Activated naive CD4-positive, alpha-beta T cell treated with anti-CD3 and anti-CD28 coated beads, Interleukin-2, amount 50 U/mL, for 24 hours (primary cell): Measurements from ENCODE around the gene UBTD2.
"Not testable (repeated sequence)": the region's sequence is repeated elsewhere in the genome, so short reads cannot be mapped to it uniquely, and the experiment has no call there.

Experiments
- H3K27ac Mint-ChIP-seq: one replicate; pipeline ENCODE4 v1.8.0; 2021; ENCODE audit warnings: mild to moderate bottlenecking, mixed read lengths
- H3K27me3 Mint-ChIP-seq: one replicate; pipeline ENCODE4 v1.8.0; 2021; ENCODE audit warnings: mixed read lengths
- H3K36me3 Mint-ChIP-seq: one replicate; pipeline ENCODE4 v1.8.0; 2021; ENCODE audit warnings: mixed read lengths
- H3K4me1 Mint-ChIP-seq: one replicate; pipeline ENCODE4 v1.8.0; 2021; ENCODE audit warnings: mixed read lengths
- H3K4me3 Mint-ChIP-seq: one replicate; pipeline ENCODE4 v1.8.0; 2021; ENCODE audit warnings: mild to moderate bottlenecking, mixed read lengths
- H3K9me3 Mint-ChIP-seq: one replicate; pipeline ENCODE4 v1.8.0; 2021; ENCODE audit warnings: mixed read lengths

UBTD2 gene

GRCh38 chr5:172197775-172198174 lies 85.8 kb downstream of the UBTD2 start:
- not testable (repeated sequence) for H3K4me3 Mint-ChIP-seq, H3K36me3 Mint-ChIP-seq, H3K4me1 Mint-ChIP-seq, H3K27me3 Mint-ChIP-seq, H3K27ac Mint-ChIP-seq, H3K9me3 Mint-ChIP-seq

GRCh38 chr5:172194985-172195774 lies 88.4 kb downstream of the UBTD2 start:
- Mint-ChIP-seq H3K4me1 (no peaks in the 10 kb centered on the region), H3K9me3 (no peaks in the 10 kb centered on the region), H3K27me3 (no peaks in the 10 kb centered on the region), H3K4me3 (no peak overlapping the region), H3K27ac (no peak overlapping the region), H3K36me3 (no peaks in the 10 kb centered on the region)

- H3K27ac Mint-ChIP-seq = no peak within 1 kb of the TSS
- H3K4me1 Mint-ChIP-seq = no peaks in the 10 kb centered on the region
- no peaks in the 10 kb centered on the region for H3K9me3 Mint-ChIP-seq
- H3K27me3 Mint-ChIP-seq = no peaks in the 10 kb centered on the region
- no peaks in the 10 kb centered on the region for H3K36me3 Mint-ChIP-seq
- no peak within 1 kb of the TSS for H3K4me3 Mint-ChIP-seq
Observed at GRCh38 chr5:172193872-172194271, 89.7 kb downstream of the UBTD2 start, which contains the start of gene EFCAB9. TSS of gene EFCAB9 (plus strand) at chr5:172194172. CDS start at chr5:172194173, 1 bp downstream.

GRCh38 chr5:172189693-172190296 lies 93.8 kb downstream of the UBTD2 start:
- no peak overlapping the region for H3K4me3 Mint-ChIP-seq
- H3K4me1 Mint-ChIP-seq = peaks cover 21% of the 10 kb centered on the region
- no peak overlapping the region for H3K27ac Mint-ChIP-seq
- H3K27me3 Mint-ChIP-seq = no peaks in the 10 kb centered on the region
- H3K36me3 Mint-ChIP-seq = no peaks in the 10 kb centered on the region
- no peaks in the 10 kb centered on the region for H3K9me3 Mint-ChIP-seq

- peaks cover 28% of the 10 kb centered on the region for H3K4me1 Mint-ChIP-seq
- no peaks in the 10 kb centered on the region for H3K27me3 Mint-ChIP-seq
- H3K9me3 Mint-ChIP-seq = no peaks in the 10 kb centered on the region
- H3K36me3 Mint-ChIP-seq = no peaks in the 10 kb centered on the region
- peak overlapping the region; percentile 79 for H3K4me3 Mint-ChIP-seq
- H3K27ac Mint-ChIP-seq = no peak overlapping the region
Observed at GRCh38 chr5:172188893-172189692, 94.5 kb downstream of the UBTD2 start.

- Mint-ChIP-seq H3K9me3 (no peaks in the 10 kb centered on the region), H3K4me1 (peaks cover 33% of the 10 kb centered on the region), H3K27me3 (no peaks in the 10 kb centered on the region), H3K36me3 (peaks cover under 1% of the 10 kb centered on the region), H3K27ac (peak within 1 kb of the TSS; percentile 98), H3K4me3 (peak within 1 kb of the TSS; percentile 96)
Observed at GRCh38 chr5:172188033-172188892, 95.3 kb downstream of the UBTD2 start, which contains the start of gene STK10. TSS of gene STK10 (minus strand) at chr5:172188224. CDS start at chr5:172188042, 182 bp downstream.

GRCh38 chr5:172187118-172188032 lies 96.2 kb downstream of the UBTD2 start:
- Mint-ChIP-seq H3K27me3 (no peaks in the 10 kb centered on the region), H3K36me3 (peaks cover 2% of the 10 kb centered on the region), H3K27ac (peak overlapping the region; percentile 98), H3K4me1 (peaks cover 41% of the 10 kb centered on the region), H3K9me3 (no peaks in the 10 kb centered on the region), H3K4me3 (peak overlapping the region; percentile 96)

- H3K27ac Mint-ChIP-seq = peak overlapping the region; percentile 98
- peak overlapping the region; percentile 96 for H3K4me3 Mint-ChIP-seq
- H3K9me3 Mint-ChIP-seq = no peaks in the 10 kb centered on the region
- no peaks in the 10 kb centered on the region for H3K27me3 Mint-ChIP-seq
- peaks cover 43% of the 10 kb centered on the region for H3K4me1 Mint-ChIP-seq
- peaks cover 2% of the 10 kb centered on the region for H3K36me3 Mint-ChIP-seq
Observed at GRCh38 chr5:172186114-172186695, 97.4 kb downstream of the UBTD2 start.

GRCh38 chr5:172185096-172185461 lies 98.5 kb downstream of the UBTD2 start:
- H3K27me3 Mint-ChIP-seq = no peaks in the 10 kb centered on the region
- H3K4me3 Mint-ChIP-seq = peak overlapping the region; percentile 96
- peaks cover 6% of the 10 kb centered on the region for H3K36me3 Mint-ChIP-seq
- no peaks in the 10 kb centered on the region for H3K9me3 Mint-ChIP-seq
- H3K27ac Mint-ChIP-seq = peak overlapping the region; percentile 98
- H3K4me1 Mint-ChIP-seq = peaks cover 51% of the 10 kb centered on the region

- H3K36me3 Mint-ChIP-seq = peaks cover 6% of the 10 kb centered on the region
- peaks cover 63% of the 10 kb centered on the region for H3K4me1 Mint-ChIP-seq
- no peak overlapping the region for H3K27ac Mint-ChIP-seq
- no peaks in the 10 kb centered on the region for H3K9me3 Mint-ChIP-seq
- no peaks in the 10 kb centered on the region for H3K27me3 Mint-ChIP-seq
- H3K4me3 Mint-ChIP-seq = peak overlapping the region; percentile 96
Observed at GRCh38 chr5:172183881-172184280, 99.7 kb downstream of the UBTD2 start.

- Mint-ChIP-seq H3K4me1 (peaks cover 79% of the 10 kb centered on the region), H3K36me3 (peaks cover 10% of the 10 kb centered on the region), H3K27ac (no peak overlapping the region), H3K4me3 (no peak overlapping the region), H3K9me3 (no peaks in the 10 kb centered on the region), H3K27me3 (no peaks in the 10 kb centered on the region)
Observed at GRCh38 chr5:172182291-172182690, 101.3 kb downstream of the UBTD2 start.

- Mint-ChIP-seq H3K36me3 (peaks cover 10% of the 10 kb centered on the region), H3K4me1 (peaks cover 81% of the 10 kb centered on the region), H3K4me3 (peak overlapping the region; percentile 72), H3K9me3 (no peaks in the 10 kb centered on the region), H3K27ac (peak overlapping the region; percentile 96), H3K27me3 (no peaks in the 10 kb centered on the region)
Observed at GRCh38 chr5:172180936-172181335, 102.6 kb downstream of the UBTD2 start.

- Mint-ChIP-seq H3K36me3 (peaks cover 10% of the 10 kb centered on the region), H3K27ac (peak overlapping the region; percentile 96), H3K4me1 (peaks cover 81% of the 10 kb centered on the region), H3K4me3 (peak overlapping the region; percentile 63), H3K9me3 (no peaks in the 10 kb centered on the region), H3K27me3 (no peaks in the 10 kb centered on the region)
Observed at GRCh38 chr5:172178991-172179989, 104.3 kb downstream of the UBTD2 start.
